RWPE2 (cell line): Measurements from ENCODE around the gene FNDC3B.

Experiments used
- ATAC-seq: fragments of 200-7000 bp; cut with Tn5 transposase; 3 replicates; pipeline ENCODE4 v1.9.1; 2021; ENCODE audit warnings: low read depth
- DNase-seq: peaks from one replicate; pipeline ENCODE4 v3.0.0-alpha.2; 2020; ENCODE audit warnings: low spot score
- H3K27ac ChIP-seq: fragments of 450-650 bp; 2 replicates; pipeline ENCODE4 v1.5.1; 2017; ENCODE audit warnings: mild to moderate bottlenecking; ENCODE audit not compliant: poor library complexity, severe bottlenecking
- H3K27me3 ChIP-seq: fragments of 250-450 bp; sonication (Bioruptor Pico); 2 replicates; pipeline ENCODE4 v1.5.1; 2021; ENCODE audit warnings: mild to moderate bottlenecking, moderate library complexity; ENCODE audit not compliant: insufficient read depth, poor library complexity, severe bottlenecking
- H3K36me3 ChIP-seq: fragments of 250-450 bp; sonication (Bioruptor Pico); 2 replicates; pipeline ENCODE4 v1.5.1; 2020; ENCODE audit warnings: low read depth, mild to moderate bottlenecking, moderate library complexity
- H3K4me1 ChIP-seq: fragments of 250-450 bp; sonication (Bioruptor Pico); 2 replicates; pipeline ENCODE4 v1.5.1; 2021; ENCODE audit warnings: mild to moderate bottlenecking, moderate library complexity; ENCODE audit not compliant: insufficient read depth, poor library complexity, severe bottlenecking
- H3K4me3 ChIP-seq: fragments of 250-450 bp; sonication (Bioruptor Pico); 2 replicates; pipeline ENCODE4 v1.5.1; 2021; ENCODE audit warnings: mild to moderate bottlenecking, moderate library complexity; ENCODE audit not compliant: severe bottlenecking
- H3K9me3 ChIP-seq: fragments of 250-450 bp; sonication (Bioruptor Pico); 2 replicates; pipeline ENCODE4 v1.5.1; 2021; ENCODE audit warnings: mild to moderate bottlenecking, moderate library complexity; ENCODE audit not compliant: severe bottlenecking
- TF ChIP-seq, protein P1 (sequence below): fragments of 450-650 bp; IDR thresholded peaks from one replicate; pipeline ENCODE4 v1.5.1; 2017; ENCODE audit warnings: mild to moderate bottlenecking, moderate library complexity; ENCODE audit not compliant: poor library complexity, severe bottlenecking

FNDC3B gene

DNA sequence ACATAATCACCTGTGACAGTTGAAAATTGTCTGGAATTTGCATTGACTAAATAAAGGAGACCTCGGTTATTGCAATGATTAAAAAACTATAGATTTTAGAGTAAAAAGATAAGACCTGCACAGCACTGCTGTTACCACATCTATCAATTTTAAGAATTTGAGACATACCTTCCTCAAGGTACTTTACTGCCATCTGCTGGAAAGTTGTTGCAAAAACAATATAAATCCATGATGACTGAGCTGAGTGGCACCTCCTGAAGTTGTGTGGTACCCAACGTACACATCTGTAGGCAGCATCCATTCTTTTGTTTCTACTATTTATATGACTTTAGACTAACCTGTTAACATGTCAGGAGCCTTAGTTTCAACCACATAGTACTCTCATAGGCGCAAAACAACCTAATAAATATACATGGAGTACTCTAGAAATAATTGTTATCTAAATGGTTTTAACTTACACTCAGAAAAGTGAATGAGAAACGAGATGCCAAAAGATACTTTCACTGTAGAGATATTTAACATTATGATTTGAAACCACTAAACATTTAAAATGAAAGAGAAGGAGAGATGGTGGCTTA is 302.2 kb downstream of the FNDC3B start:
- ATAC-seq = peak; percentile 70
- no peak for DNase-seq
- TF ChIP-seq, protein P1, sequence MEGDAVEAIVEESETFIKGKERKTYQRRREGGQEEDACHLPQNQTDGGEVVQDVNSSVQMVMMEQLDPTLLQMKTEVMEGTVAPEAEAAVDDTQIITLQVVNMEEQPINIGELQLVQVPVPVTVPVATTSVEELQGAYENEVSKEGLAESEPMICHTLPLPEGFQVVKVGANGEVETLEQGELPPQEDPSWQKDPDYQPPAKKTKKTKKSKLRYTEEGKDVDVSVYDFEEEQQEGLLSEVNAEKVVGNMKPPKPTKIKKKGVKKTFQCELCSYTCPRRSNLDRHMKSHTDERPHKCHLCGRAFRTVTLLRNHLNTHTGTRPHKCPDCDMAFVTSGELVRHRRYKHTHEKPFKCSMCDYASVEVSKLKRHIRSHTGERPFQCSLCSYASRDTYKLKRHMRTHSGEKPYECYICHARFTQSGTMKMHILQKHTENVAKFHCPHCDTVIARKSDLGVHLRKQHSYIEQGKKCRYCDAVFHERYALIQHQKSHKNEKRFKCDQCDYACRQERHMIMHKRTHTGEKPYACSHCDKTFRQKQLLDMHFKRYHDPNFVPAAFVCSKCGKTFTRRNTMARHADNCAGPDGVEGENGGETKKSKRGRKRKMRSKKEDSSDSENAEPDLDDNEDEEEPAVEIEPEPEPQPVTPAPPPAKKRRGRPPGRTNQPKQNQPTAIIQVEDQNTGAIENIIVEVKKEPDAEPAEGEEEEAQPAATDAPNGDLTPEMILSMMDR = peak; percentile 84
- H3K4me1 ChIP-seq = no peaks in the 10 kb centered on the region
- no peak overlapping the region for H3K27ac ChIP-seq
- H3K4me3 ChIP-seq = no peak overlapping the region
- H3K9me3 ChIP-seq = no peaks in the 10 kb centered on the region
- no peaks in the 10 kb centered on the region for H3K27me3 ChIP-seq
- peaks cover 96% of the 10 kb centered on the region for H3K36me3 ChIP-seq

GRCh38 chr3:172342097-172342659 is 302.8 kb downstream of the FNDC3B start:
- H3K4me3 ChIP-seq = no peak overlapping the region
- no peaks in the 10 kb centered on the region for H3K27me3 ChIP-seq
- H3K27ac ChIP-seq = no peak overlapping the region
- H3K4me1 ChIP-seq = no peaks in the 10 kb centered on the region
- no peaks in the 10 kb centered on the region for H3K9me3 ChIP-seq
- ATAC-seq (no peak), DNase-seq (no peak)
- TF ChIP-seq, protein P1 = no peak
- H3K36me3 ChIP-seq = peaks cover 96% of the 10 kb centered on the region

- Histone ChIP-seq H3K36me3 (peaks cover 97% of the 10 kb centered on the region), H3K27ac (no peak overlapping the region), H3K4me1 (no peaks in the 10 kb centered on the region), H3K4me3 (no peak overlapping the region), H3K27me3 (no peaks in the 10 kb centered on the region), H3K9me3 (no peaks in the 10 kb centered on the region)
- ATAC-seq (no peak), DNase-seq (no peak)
- TF ChIP-seq, protein P1 = no peak
Measured at GRCh38 chr3:172343117-172343516, 303.7 kb downstream of the FNDC3B start.

DNA sequence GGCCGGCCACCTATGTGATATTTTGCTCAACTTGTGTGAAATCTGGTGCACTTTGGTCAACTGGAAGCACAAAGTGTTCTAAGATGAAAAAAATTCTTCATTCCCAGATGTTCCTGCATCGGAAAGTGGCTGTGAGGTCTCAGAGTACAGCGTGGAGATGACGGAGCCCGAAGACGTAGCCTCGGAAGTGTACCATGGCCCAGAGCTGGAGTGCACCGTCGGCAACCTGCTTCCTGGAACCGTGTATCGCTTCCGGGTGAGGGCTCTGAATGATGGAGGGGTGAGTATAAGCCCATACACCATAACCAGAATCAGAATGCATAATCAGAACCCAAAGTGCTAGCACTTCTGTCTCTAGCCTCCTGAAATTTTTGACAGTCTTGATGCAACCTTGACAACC is 304.6 kb downstream of the FNDC3B start:
- peaks cover 97% of the 10 kb centered on the region for H3K36me3 ChIP-seq
- DNase-seq (no peak), ATAC-seq (no peak)
- no peaks in the 10 kb centered on the region for H3K9me3 ChIP-seq
- no peaks in the 10 kb centered on the region for H3K4me1 ChIP-seq
- H3K27me3 ChIP-seq = no peaks in the 10 kb centered on the region
- TF ChIP-seq, protein P1 = no peak
- H3K27ac ChIP-seq = no peak overlapping the region
- no peak overlapping the region for H3K4me3 ChIP-seq

- Histone ChIP-seq H3K4me3 (no peak overlapping the region), H3K9me3 (no peaks in the 10 kb centered on the region), H3K4me1 (no peaks in the 10 kb centered on the region), H3K27ac (no peak overlapping the region), H3K36me3 (peaks cover 95% of the 10 kb centered on the region), H3K27me3 (no peaks in the 10 kb centered on the region)
- TF ChIP-seq, protein P1 = no peak
- ATAC-seq (no peak), DNase-seq (no peak)
Measured at GRCh38 chr3:172346161-172346560, 306.8 kb downstream of the FNDC3B start.
